Measurements from ENCODE around the gene DCAF8.

- no peak for TF ChIP-seq CTCF (IDR thresholded peaks at IDR 0.05)
- no peak for TF ChIP-seq POLR2A (IDR thresholded peaks at IDR 0.05)
Observed at GRCh38 chr1:160196143-160196542, 66.2 kb downstream of the DCAF8 start.
